CD14-positive monocyte (primary cell): ENCODE measurements around the gene TXNRD2. TPM values are rescaled to one million over a fixed set of nuclear protein-coding genes. Genes with fewer than 3 reads are reported as not detected.
A peak's percentile ranks its signal among the peaks of the same experiment; 100 is the strongest.

Experiments
- DNase-seq, 3 donors: peaks; one replicate each; pipeline ENCODE4 v3.0.0-alpha.2; 2011 to 2022
- H2AFZ ChIP-seq: 2 replicates; pipeline ENCODE4 v1.6.0; 2012; ENCODE audit warnings: mild to moderate bottlenecking, low read depth, low read length, inconsistent platforms; ENCODE audit not compliant: insufficient read depth, poor library complexity, severe bottlenecking
- H3K27ac ChIP-seq, 2 donors: 1 replicate in 1 of 2; 2 replicates in 1 of 2; pipeline ENCODE4 v1.5.1; 2012 to 2013; ENCODE audit warnings: low read length in 2 of 2, control low read depth in 1 of 2, inconsistent platforms in 1 of 2, low read depth in 1 of 2, mild to moderate bottlenecking in 1 of 2
- H3K27me3 ChIP-seq, 2 donors: one replicate each; pipeline versions ENCODE4 v1.6.0 to v1.6.1; 2011 to 2013; ENCODE audit warnings: low read length in 2 of 2; ENCODE audit not compliant: control insufficient read depth in 2 of 2, insufficient read depth in 2 of 2
- H3K36me3 ChIP-seq, 2 donors: replicated peaks in 1 of 2; 1 replicate in 1 of 2; 2 replicates in 1 of 2; pipeline versions ENCODE4 v1.5.1 to v1.6.1; 2012 to 2013; ENCODE audit warnings: low read length in 2 of 2, control low read depth in 1 of 2, inconsistent platforms in 1 of 2, mild to moderate bottlenecking in 1 of 2; ENCODE audit not compliant: insufficient read depth in 2 of 2, control insufficient read depth in 1 of 2
- H3K4me1 ChIP-seq, 2 donors: 1 replicate in 1 of 2; 2 replicates in 1 of 2; pipeline versions ENCODE4 v1.5.1 to v1.6.1; 2012 to 2013; ENCODE audit warnings: low read length in 2 of 2, control low read depth in 1 of 2, inconsistent platforms in 1 of 2, mild to moderate bottlenecking in 1 of 2, moderate library complexity in 1 of 2; ENCODE audit not compliant: insufficient read depth in 2 of 2, control insufficient read depth in 1 of 2
- H3K4me2 ChIP-seq: replicated peaks from 2 replicates; pipeline ENCODE3; 2012; ENCODE audit warnings: low read length, moderate library complexity, mild to moderate bottlenecking; ENCODE audit not compliant: poor library complexity, severe bottlenecking; ENCODE audit errors: extremely low read depth
- H3K4me3 ChIP-seq, 3 experiments: fragments of 200-600 bp in 1 of 3; sonication (generic) in 1 of 3; replicated peaks in 1 of 3; 1 replicate in 2 of 3; 2 replicates in 1 of 3; pipeline ENCODE4 v1.5.1; 2011 to 2013; ENCODE audit warnings: low read length in 3 of 3, mild to moderate bottlenecking in 3 of 3, control low read depth in 2 of 3, low read depth in 2 of 3, inconsistent platforms in 1 of 3, moderate library complexity in 1 of 3
- H3K79me2 ChIP-seq: 2 replicates; pipeline ENCODE4 v1.6.0; 2012; ENCODE audit warnings: mild to moderate bottlenecking, control low read depth, inconsistent platforms, low read length, moderate library complexity; ENCODE audit not compliant: insufficient read depth
- H3K9ac ChIP-seq: 2 replicates; pipeline ENCODE4 v1.6.0; 2017; ENCODE audit warnings: low read length, mild to moderate bottlenecking; ENCODE audit not compliant: insufficient read depth, poor library complexity, severe bottlenecking
- H3K9me3 ChIP-seq, 2 donors: replicated peaks in 1 of 2; 1 replicate in 1 of 2; 2 replicates in 1 of 2; pipeline versions ENCODE4 v1.5.1 to v1.6.1; 2012 to 2013; ENCODE audit warnings: low read length in 2 of 2, control low read depth in 1 of 2; ENCODE audit not compliant: control insufficient read depth in 1 of 2, insufficient read depth in 1 of 2
- H4K20me1 ChIP-seq: 2 replicates; pipeline ENCODE4 v1.6.0; 2012; ENCODE audit warnings: mild to moderate bottlenecking, low read length, control low read depth, moderate library complexity; ENCODE audit not compliant: insufficient read depth
- H3K27ac Mint-ChIP-seq, 7 donors: one replicate each; pipeline ENCODE4 v1.8.0; 2020; ENCODE audit warnings: mild to moderate bottlenecking in 7 of 7, mixed read lengths in 7 of 7, moderate library complexity in 6 of 7, inconsistent platforms in 2 of 7
- H3K27me3 Mint-ChIP-seq, 3 donors: one replicate each; pipeline ENCODE4 v1.8.0; 2021 to 2022; ENCODE audit warnings: low read depth in 3 of 3, mild to moderate bottlenecking in 3 of 3, mixed read lengths in 3 of 3, moderate library complexity in 3 of 3, inconsistent platforms in 1 of 3
- H3K36me3 Mint-ChIP-seq, 2 donors: one replicate each; pipeline ENCODE4 v1.8.0; 2020; ENCODE audit warnings: mixed read lengths in 2 of 2, inconsistent platforms in 1 of 2, mild to moderate bottlenecking in 1 of 2
- H3K4me1 Mint-ChIP-seq: one replicate; pipeline ENCODE4 v1.8.0; 2020; ENCODE audit warnings: mild to moderate bottlenecking, mixed read lengths
- H3K4me3 Mint-ChIP-seq, 2 donors: one replicate each; pipeline ENCODE4 v1.8.0; 2020; ENCODE audit warnings: mild to moderate bottlenecking in 2 of 2, mixed read lengths in 2 of 2, moderate library complexity in 1 of 2
- H3K9me3 Mint-ChIP-seq, 7 donors: one replicate each; pipeline ENCODE4 v1.8.0; 2020 to 2022; ENCODE audit warnings: mixed read lengths in 7 of 7, mild to moderate bottlenecking in 6 of 7, moderate library complexity in 6 of 7, inconsistent platforms in 2 of 7
- CTCF ChIP-seq: fragments of 200-600 bp; IDR thresholded peaks from one replicate; pipeline ENCODE4 v1.8.0; 2022; ENCODE audit warnings: antibody characterized with exemption, mild to moderate bottlenecking
- WGBS: methylation state at CpG from one replicate; pipeline ENCODE4 v1.1.5; 2013; ENCODE audit warnings: missing lambda C conversion rate; ENCODE audit not compliant: insufficient coverage; 5-methylcytosine and 5-hydroxymethylcytosine counted together
- intact Hi-C, 2 donors: fragments of 100-400 bp; cut with micrococcal nuclease; formaldehyde crosslinking; loops; one replicate each; pipeline versions ENCODE4 v1.15.0 to v1.15.1; 2023
- polyA plus RNA-seq, 3 donors: library from polyadenylated mRNA; depleted of rRNA in 1 of 3; unstranded in 2 of 3; stranded (reverse) in 1 of 3; fragments of 300-500 nt in 2 of 3; fragments of >200 nt in 1 of 3; fragmentation: Illumina TruSeq in 2 of 3; gene quantifications; 1 replicate in 2 of 3; 2 replicates in 1 of 3; pipeline ENCODE4 v1.2.3, GENCODE V29; 2012 to 2021

TXNRD2 gene
- polyA plus RNA-seq, 3 donors: 24.9 to 54.9 (median 30.8) TPM

DNA sequence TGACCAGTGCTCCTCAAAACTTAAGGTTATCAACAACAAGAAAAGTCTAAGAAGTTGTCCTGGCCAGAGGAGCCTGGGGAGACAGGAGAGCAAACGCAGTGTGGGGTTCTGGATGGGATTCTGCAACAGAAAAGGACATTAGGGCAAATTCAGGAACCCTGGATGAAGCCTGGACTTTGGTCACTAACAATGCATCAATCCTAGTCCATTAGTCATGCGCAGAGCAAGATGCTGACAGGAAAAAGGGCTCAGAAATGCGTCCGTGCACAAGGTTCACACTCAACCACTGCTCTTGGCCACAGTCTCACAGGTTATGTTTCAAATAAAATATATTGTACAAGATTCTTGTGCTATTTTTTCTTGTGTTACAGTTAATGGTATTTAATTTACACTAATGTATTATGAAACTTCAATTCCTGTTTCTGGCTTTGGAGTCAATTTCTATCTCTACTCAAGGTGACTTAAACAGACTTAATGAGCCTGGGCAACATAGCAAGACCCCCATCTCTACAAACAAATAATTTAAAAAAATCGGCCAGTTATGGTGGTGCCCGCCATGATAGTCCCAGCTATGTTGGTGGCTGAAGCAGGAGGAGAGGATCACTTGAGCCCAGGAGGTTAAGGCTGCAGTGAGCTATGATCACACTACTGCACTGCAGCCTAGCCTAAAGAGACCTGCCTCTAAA lies 100.5 kb downstream of the TXNRD2 start:
- Histone ChIP-seq H3K4me3 (no peak overlapping the region), H3K27me3 (no peaks in the 10 kb centered on the region), H3K79me2 (no peaks in the 10 kb centered on the region), H3K9me3 (no peaks in the 10 kb centered on the region), H3K4me1 (peaks cover 18 to 22% of the 10 kb centered on the region in 2 donors), H3K4me2 (no peak overlapping the region), H3K36me3 (no peaks in the 10 kb centered on the region), H3K9ac (no peak overlapping the region), H2AFZ (no peak overlapping the region), H3K27ac (no peak overlapping the region), H4K20me1 (no peaks in the 10 kb centered on the region)
- no peak for TF ChIP-seq CTCF
- Mint-ChIP-seq H3K27ac (peak overlapping the region in 1 of 7 donors; percentile 37), H3K9me3 (no peaks in the 10 kb centered on the region), H3K4me1 (peaks cover 23% of the 10 kb centered on the region), H3K36me3 (no peaks in the 10 kb centered on the region), H3K27me3 (peaks cover 1 to 4% (median 3%) of the 10 kb centered on the region in 3 donors), H3K4me3 (no peak overlapping the region)
- no CpG with 5 or more reads among the region's 6 CpGs for WGBS
- DNase-seq: no peak
- intact Hi-C loops: no loop called here

DNA sequence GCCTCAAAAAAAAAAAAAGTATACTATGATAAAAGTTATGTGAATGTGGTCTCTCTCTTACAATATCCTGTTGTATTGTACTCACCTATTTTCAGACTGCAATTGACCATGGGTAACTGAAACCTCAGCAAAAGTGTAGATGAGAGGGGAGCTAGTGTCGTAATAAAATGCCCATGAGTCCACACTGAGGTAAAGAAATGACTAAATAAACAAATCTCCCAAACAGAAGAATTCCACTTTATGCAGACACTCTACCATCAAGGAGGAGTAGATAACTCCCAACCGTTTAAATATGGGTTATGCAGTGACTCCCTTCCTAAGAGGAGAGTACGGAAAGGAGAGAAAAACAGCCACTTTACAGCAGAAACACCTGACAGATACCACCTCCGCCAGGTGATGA lies 101.6 kb downstream of the TXNRD2 start:
- Histone ChIP-seq H3K9me3 (no peaks in the 10 kb centered on the region), H3K27ac (no peak overlapping the region), H3K4me3 (no peak overlapping the region), H3K4me1 (peaks cover 16% of the 10 kb centered on the region in 2 donors), H4K20me1 (no peaks in the 10 kb centered on the region), H3K79me2 (no peaks in the 10 kb centered on the region), H3K4me2 (no peak overlapping the region), H3K36me3 (no peaks in the 10 kb centered on the region), H2AFZ (no peak overlapping the region), H3K9ac (no peak overlapping the region), H3K27me3 (no peaks in the 10 kb centered on the region)
- Mint-ChIP-seq H3K27ac (no peak overlapping the region), H3K9me3 (no peaks in the 10 kb centered on the region), H3K4me3 (no peak overlapping the region), H3K36me3 (no peaks in the 10 kb centered on the region), H3K4me1 (peaks cover 20% of the 10 kb centered on the region), H3K27me3 (peaks cover 1 to 4% (median 2%) of the 10 kb centered on the region in 3 donors)
- intact Hi-C loops: no loop called here
- WGBS: 88% methylated on average over 1 of the region's 4 CpGs
- DNase-seq: no peak
- TF ChIP-seq CTCF: no peak
